ENCODE results near the gene SLC46A1.

The SLC46A1 gene

GRCh38 chr17:28398280-28398981 is 7.6 kb downstream of the SLC46A1 start:
- Histone ChIP-seq H3K9me3 (ENCODE audit: low read length) (no peaks in the 10 kb centered on the region), H3K4me1 (ENCODE audit: insufficient read depth, low read length) (no peaks in the 10 kb centered on the region), H3K36me3 (ENCODE audit: insufficient read depth, low read length) (peaks cover 40% of the 10 kb centered on the region), H3K27me3 (ENCODE audit: insufficient read depth, low read length) (no peaks in the 10 kb centered on the region), H2AFZ (ENCODE audit: low read depth, low read length) (no peak overlapping the region), H3K4me3 (ENCODE audit: low read length) (no peak overlapping the region)

GRCh38 chr17:28397687-28398279 is 8.2 kb downstream of the SLC46A1 start:
- peaks cover 40% of the 10 kb centered on the region for H3K36me3 ChIP-seq (ENCODE audit: insufficient read depth, low read length)
- no peak overlapping the region for H3K4me3 ChIP-seq (ENCODE audit: low read length)
- no peaks in the 10 kb centered on the region for H3K27me3 ChIP-seq (ENCODE audit: insufficient read depth, low read length)
- H3K4me1 ChIP-seq (ENCODE audit: insufficient read depth, low read length): no peaks in the 10 kb centered on the region
- no peak overlapping the region for H2AFZ ChIP-seq (ENCODE audit: low read depth, low read length)
- no peaks in the 10 kb centered on the region for H3K9me3 ChIP-seq (ENCODE audit: low read length)

- Histone ChIP-seq H3K4me1 (ENCODE audit: insufficient read depth, low read length) (no peaks in the 10 kb centered on the region), H2AFZ (ENCODE audit: low read depth, low read length) (no peak overlapping the region)
Observed at GRCh38 chr17:28397275-28397674, 8.7 kb downstream of the SLC46A1 start.

GRCh38 chr17:28396635-28397239 is 9.3 kb downstream of the SLC46A1 start:
- peaks cover 46% of the 10 kb centered on the region for H3K36me3 ChIP-seq (ENCODE audit: insufficient read depth, low read length)
- no peaks in the 10 kb centered on the region for H3K4me1 ChIP-seq (ENCODE audit: insufficient read depth, low read length)
- H2AFZ ChIP-seq (ENCODE audit: low read depth, low read length): no peak overlapping the region
- no peak overlapping the region for H3K4me3 ChIP-seq (ENCODE audit: low read length)
- no peaks in the 10 kb centered on the region for H3K9me3 ChIP-seq (ENCODE audit: low read length)
- H3K27me3 ChIP-seq (ENCODE audit: insufficient read depth, low read length): no peaks in the 10 kb centered on the region

More at GRCh38 chr17:28397275-28397674, 8.7 kb downstream of the SLC46A1 start:
- H3K9me3 ChIP-seq (ENCODE audit: low read length): no peaks in the 10 kb centered on the region
- H3K4me3 ChIP-seq (ENCODE audit: low read length): no peak overlapping the region
- H3K27me3 ChIP-seq (ENCODE audit: insufficient read depth, low read length): no peaks in the 10 kb centered on the region
- peaks cover 45% of the 10 kb centered on the region for H3K36me3 ChIP-seq (ENCODE audit: insufficient read depth, low read length)

- Histone ChIP-seq H2AFZ (ENCODE audit: low read depth, low read length) (no peak overlapping the region), H3K36me3 (ENCODE audit: insufficient read depth, low read length) (peaks cover 54% of the 10 kb centered on the region), H3K4me3 (ENCODE audit: low read length) (no peak overlapping the region), H3K9me3 (ENCODE audit: low read length) (no peaks in the 10 kb centered on the region), H3K4me1 (ENCODE audit: insufficient read depth, low read length) (no peaks in the 10 kb centered on the region), H3K27me3 (ENCODE audit: insufficient read depth, low read length) (no peaks in the 10 kb centered on the region)
Observed at GRCh38 chr17:28395968-28396367, 10.0 kb downstream of the SLC46A1 start.

- Histone ChIP-seq H3K4me3 (ENCODE audit: low read length) (no peak overlapping the region), H3K27me3 (ENCODE audit: insufficient read depth, low read length) (no peaks in the 10 kb centered on the region), H3K36me3 (ENCODE audit: insufficient read depth, low read length) (peaks cover 59% of the 10 kb centered on the region), H3K9me3 (ENCODE audit: low read length) (no peaks in the 10 kb centered on the region), H3K4me1 (ENCODE audit: insufficient read depth, low read length) (no peaks in the 10 kb centered on the region), H2AFZ (ENCODE audit: low read depth, low read length) (no peak overlapping the region)
Observed at GRCh38 chr17:28395426-28395825, 10.6 kb downstream of the SLC46A1 start.

- no peak overlapping the region for H2AFZ ChIP-seq (ENCODE audit: low read depth, low read length)
- no peaks in the 10 kb centered on the region for H3K4me1 ChIP-seq (ENCODE audit: insufficient read depth, low read length)
- H3K9me3 ChIP-seq (ENCODE audit: low read length): no peaks in the 10 kb centered on the region
- peaks cover 65% of the 10 kb centered on the region for H3K36me3 ChIP-seq (ENCODE audit: insufficient read depth, low read length)
- H3K4me3 ChIP-seq (ENCODE audit: low read length): no peak overlapping the region
- no peaks in the 10 kb centered on the region for H3K27me3 ChIP-seq (ENCODE audit: insufficient read depth, low read length)
Observed at GRCh38 chr17:28394337-28395116, 11.5 kb downstream of the SLC46A1 start.

- no peaks in the 10 kb centered on the region for H3K27me3 ChIP-seq (ENCODE audit: insufficient read depth, low read length)
- H2AFZ ChIP-seq (ENCODE audit: low read depth, low read length): no peak overlapping the region
- peaks cover 76% of the 10 kb centered on the region for H3K36me3 ChIP-seq (ENCODE audit: insufficient read depth, low read length)
- H3K4me1 ChIP-seq (ENCODE audit: insufficient read depth, low read length): no peaks in the 10 kb centered on the region
- no peaks in the 10 kb centered on the region for H3K9me3 ChIP-seq (ENCODE audit: low read length)
- H3K4me3 ChIP-seq (ENCODE audit: low read length): no peak overlapping the region
Observed at GRCh38 chr17:28392491-28392890, 13.5 kb downstream of the SLC46A1 start.

GRCh38 chr17:28391401-28391800 is 14.6 kb downstream of the SLC46A1 start:
- H2AFZ ChIP-seq (ENCODE audit: low read depth, low read length): no peak overlapping the region
- no peak overlapping the region for H3K4me3 ChIP-seq (ENCODE audit: low read length)
- H3K36me3 ChIP-seq (ENCODE audit: insufficient read depth, low read length): peaks cover 74% of the 10 kb centered on the region
- no peaks in the 10 kb centered on the region for H3K4me1 ChIP-seq (ENCODE audit: insufficient read depth, low read length)
- H3K27me3 ChIP-seq (ENCODE audit: insufficient read depth, low read length): no peaks in the 10 kb centered on the region
- H3K9me3 ChIP-seq (ENCODE audit: low read length): no peaks in the 10 kb centered on the region

GRCh38 chr17:28390984-28391383 is 15.0 kb downstream of the SLC46A1 start:
- H3K4me1 ChIP-seq (ENCODE audit: insufficient read depth, low read length): no peaks in the 10 kb centered on the region
- H3K9me3 ChIP-seq (ENCODE audit: low read length): no peaks in the 10 kb centered on the region
- no peaks in the 10 kb centered on the region for H3K27me3 ChIP-seq (ENCODE audit: insufficient read depth, low read length)
- H2AFZ ChIP-seq (ENCODE audit: low read depth, low read length): no peak overlapping the region
- peaks cover 71% of the 10 kb centered on the region for H3K36me3 ChIP-seq (ENCODE audit: insufficient read depth, low read length)
- no peak overlapping the region for H3K4me3 ChIP-seq (ENCODE audit: low read length)

GRCh38 chr17:28390563-28390962 is 15.4 kb downstream of the SLC46A1 start:
- Histone ChIP-seq H3K9me3 (ENCODE audit: low read length) (no peaks in the 10 kb centered on the region), H3K4me1 (ENCODE audit: insufficient read depth, low read length) (no peaks in the 10 kb centered on the region), H3K27me3 (ENCODE audit: insufficient read depth, low read length) (no peaks in the 10 kb centered on the region), H3K36me3 (ENCODE audit: insufficient read depth, low read length) (peaks cover 69% of the 10 kb centered on the region), H3K4me3 (ENCODE audit: low read length) (no peak overlapping the region), H2AFZ (ENCODE audit: low read depth, low read length) (no peak overlapping the region)

GRCh38 chr17:28390141-28390540 is 15.9 kb downstream of the SLC46A1 start:
- Histone ChIP-seq H2AFZ (ENCODE audit: low read depth, low read length) (no peak overlapping the region), H3K4me1 (ENCODE audit: insufficient read depth, low read length) (no peaks in the 10 kb centered on the region), H3K9me3 (ENCODE audit: low read length) (no peaks in the 10 kb centered on the region), H3K4me3 (ENCODE audit: low read length) (no peak overlapping the region), H3K36me3 (ENCODE audit: insufficient read depth, low read length) (peaks cover 70% of the 10 kb centered on the region), H3K27me3 (ENCODE audit: insufficient read depth, low read length) (no peaks in the 10 kb centered on the region)

GRCh38 chr17:28388106-28388505 is 17.9 kb downstream of the SLC46A1 start:
- no peak overlapping the region for H2AFZ ChIP-seq (ENCODE audit: low read depth, low read length)
- H3K27me3 ChIP-seq (ENCODE audit: insufficient read depth, low read length): no peaks in the 10 kb centered on the region
- H3K4me1 ChIP-seq (ENCODE audit: insufficient read depth, low read length): no peaks in the 10 kb centered on the region
- H3K36me3 ChIP-seq (ENCODE audit: insufficient read depth, low read length): peaks cover 72% of the 10 kb centered on the region
- no peaks in the 10 kb centered on the region for H3K9me3 ChIP-seq (ENCODE audit: low read length)
- no peak overlapping the region for H3K4me3 ChIP-seq (ENCODE audit: low read length)
